SK-N-MC (cell line): ENCODE results near the gene MRPL49.

Source experiments
- EZH2 ChIP-seq: fragments of 200-600 bp; sonication (generic); IDR thresholded peaks from one replicate; pipeline ENCODE4 v1.6.1; 2017; ENCODE audit warnings: antibody characterized with exemption
- FOXP2 ChIP-seq: optimal IDR thresholded peaks from 2 replicates; pipeline ENCODE3; 2011; ENCODE audit warnings: mild to moderate bottlenecking, moderate library complexity; ENCODE audit not compliant: insufficient read depth; ENCODE audit errors: extremely low read length, control extremely low read depth
- POLR2AphosphoS5 ChIP-seq: IDR thresholded peaks from 2 replicates; pipeline ENCODE4 v1.6.1; 2012; ENCODE audit warnings: mild to moderate bottlenecking, low read depth, low read length, borderline replicate concordance

GRCh38 chr11:65121447-65121864 is 665 bp upstream of the MRPL49 start:
- TF ChIP-seq EZH2: no peak
- no peak for TF ChIP-seq FOXP2
- no peak for TF ChIP-seq POLR2AphosphoS5
